ENCODE results near the gene NKPD1. TPM values are rescaled to one million over a fixed set of nuclear protein-coding genes. Genes with fewer than 3 reads are reported as not detected.

The NKPD1 gene
- under 1 TPM in 1 of 2 donors, not detected in 1; 0.07 TPM for total RNA-seq

DNA sequence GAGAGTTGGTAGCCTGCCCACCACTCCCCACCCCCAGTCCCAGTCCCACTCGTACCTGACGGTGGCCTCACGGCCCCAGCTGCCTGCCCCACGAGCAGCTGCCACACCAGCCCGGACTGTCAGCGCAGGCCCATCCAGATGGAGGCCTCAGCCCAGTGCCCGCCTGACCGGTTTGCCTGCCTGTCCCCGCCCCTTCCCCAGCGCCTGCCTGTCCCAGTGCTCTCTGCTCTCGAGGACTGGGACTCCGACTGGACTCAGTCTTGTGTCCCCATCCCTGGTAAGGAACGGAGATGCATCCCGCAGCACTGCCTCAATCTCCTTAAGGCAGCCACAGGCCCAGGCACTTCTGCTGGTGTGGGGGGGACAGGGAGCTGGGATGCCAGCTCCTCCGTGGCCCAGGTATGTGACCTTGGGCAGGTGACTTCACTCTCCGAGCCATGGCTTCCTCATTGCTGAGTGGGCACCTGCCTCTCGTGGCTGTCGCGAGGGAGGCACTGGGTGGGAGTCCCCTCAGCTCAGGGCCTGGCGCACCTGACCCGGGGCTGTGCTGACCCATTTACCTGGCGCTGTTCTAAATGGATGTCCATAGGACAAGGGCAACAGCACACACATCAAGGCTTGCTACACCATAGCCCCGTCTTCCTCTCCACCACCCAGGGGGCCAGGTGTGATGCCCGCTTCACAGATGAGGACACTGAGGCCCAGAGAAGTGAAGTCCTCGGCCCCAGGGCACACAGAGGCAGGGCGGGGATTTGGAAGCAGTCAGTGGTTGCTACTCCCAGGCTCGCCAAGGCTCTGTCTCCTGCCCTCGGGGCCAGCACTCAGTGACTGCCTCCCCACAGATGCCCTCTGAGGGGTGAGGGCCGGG is at the start of gene NKPD1:
Gene NKPD1, minus strand, starts transcription at position 113 of the 868 bp plus-strand sequence. CDS start 832 bp downstream, outside the sequence.
- Histone ChIP-seq H3K9ac (ENCODE audit: low read depth in 2 of 2, low read length in 2 of 2) (peak within 1 kb of the TSS in 1 of 2 donors; percentile 40), H3K4me1 (peaks cover 8% of the 10 kb centered on the region), H3K27me3 (peaks cover 6% of the 10 kb centered on the region), H3K36me3 (no peaks in the 10 kb centered on the region), H3K9me3 (no peaks in the 10 kb centered on the region), H3K27ac (no peak within 1 kb of the TSS), H3K4me3 (no peak within 1 kb of the TSS)
- TF ChIP-seq, protein P1, sequence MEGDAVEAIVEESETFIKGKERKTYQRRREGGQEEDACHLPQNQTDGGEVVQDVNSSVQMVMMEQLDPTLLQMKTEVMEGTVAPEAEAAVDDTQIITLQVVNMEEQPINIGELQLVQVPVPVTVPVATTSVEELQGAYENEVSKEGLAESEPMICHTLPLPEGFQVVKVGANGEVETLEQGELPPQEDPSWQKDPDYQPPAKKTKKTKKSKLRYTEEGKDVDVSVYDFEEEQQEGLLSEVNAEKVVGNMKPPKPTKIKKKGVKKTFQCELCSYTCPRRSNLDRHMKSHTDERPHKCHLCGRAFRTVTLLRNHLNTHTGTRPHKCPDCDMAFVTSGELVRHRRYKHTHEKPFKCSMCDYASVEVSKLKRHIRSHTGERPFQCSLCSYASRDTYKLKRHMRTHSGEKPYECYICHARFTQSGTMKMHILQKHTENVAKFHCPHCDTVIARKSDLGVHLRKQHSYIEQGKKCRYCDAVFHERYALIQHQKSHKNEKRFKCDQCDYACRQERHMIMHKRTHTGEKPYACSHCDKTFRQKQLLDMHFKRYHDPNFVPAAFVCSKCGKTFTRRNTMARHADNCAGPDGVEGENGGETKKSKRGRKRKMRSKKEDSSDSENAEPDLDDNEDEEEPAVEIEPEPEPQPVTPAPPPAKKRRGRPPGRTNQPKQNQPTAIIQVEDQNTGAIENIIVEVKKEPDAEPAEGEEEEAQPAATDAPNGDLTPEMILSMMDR (IDR thresholded peaks at IDR 0.05), result no peak
- peak; percentile 62 for DNase-seq
- intact Hi-C loops (cut with DNase I), result no loop called here

- no peak overlapping the region for H3K9ac ChIP-seq (ENCODE audit: low read depth in 2 of 2, low read length in 2 of 2)
- intact Hi-C loops (cut with DNase I), result no loop called here
Measured at GRCh38 chr19:45206328-45206727, 45.5 kb upstream of the NKPD1 start.

DNA sequence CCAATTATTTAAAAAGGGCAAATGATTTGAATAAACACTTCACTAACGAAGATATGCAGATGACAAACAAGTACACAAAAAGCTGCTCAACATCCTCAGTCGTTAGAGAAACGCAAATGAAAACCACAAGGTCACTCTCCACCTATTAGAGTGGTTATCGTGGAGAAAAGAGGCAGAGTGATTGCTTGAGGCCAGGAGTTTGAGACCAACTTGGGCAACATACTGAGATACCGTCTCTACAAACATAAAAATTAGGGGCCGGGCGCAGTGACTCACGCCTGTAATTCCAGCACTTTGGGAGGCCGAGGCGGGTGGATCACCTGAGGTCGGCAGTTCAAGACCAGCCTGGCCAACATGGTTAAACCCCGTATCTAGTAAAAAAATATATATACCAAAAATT is 45.0 kb upstream of the NKPD1 start:
- intact Hi-C loops (cut with DNase I), result no loop called here

More at GRCh38 chr19:45206328-45206727, 45.5 kb upstream of the NKPD1 start:
- no peaks in the 10 kb centered on the region for H3K9me3 ChIP-seq
- H3K36me3 ChIP-seq, result no peaks in the 10 kb centered on the region
- DNase-seq, result no peak
- no peaks in the 10 kb centered on the region for H3K27me3 ChIP-seq
- no peaks in the 10 kb centered on the region for H3K4me1 ChIP-seq
- H3K4me3 ChIP-seq, result no peak overlapping the region
- H3K27ac ChIP-seq, result no peak overlapping the region
- TF ChIP-seq, protein P1 (IDR thresholded peaks at IDR 0.05), result no peak

DNA sequence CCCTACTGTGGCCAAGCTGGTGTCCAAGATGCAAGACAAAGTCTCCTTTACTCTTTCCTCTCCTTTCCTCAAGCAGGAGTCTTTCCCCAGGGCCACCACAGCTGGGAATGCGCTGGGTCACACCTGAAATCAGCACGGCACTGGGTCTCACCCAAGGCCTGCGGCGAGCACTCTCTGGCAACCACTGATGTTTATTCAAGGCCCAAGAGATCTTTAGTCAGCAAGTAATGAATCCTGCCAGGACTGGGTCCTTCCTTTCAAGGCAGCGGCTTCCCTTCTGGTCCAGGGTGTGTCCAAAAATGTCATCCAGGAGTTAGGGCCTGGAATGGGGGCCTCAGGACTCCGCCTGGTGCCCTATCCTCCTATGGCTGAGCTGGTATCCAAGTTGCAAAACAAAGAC is 41.9 kb upstream of the NKPD1 start:
- no peak overlapping the region for H3K9ac ChIP-seq (ENCODE audit: low read depth in 2 of 2, low read length in 2 of 2)
- no peak overlapping the region for H3K27ac ChIP-seq
- no peaks in the 10 kb centered on the region for H3K4me1 ChIP-seq
- intact Hi-C loops (cut with DNase I), result no loop called here
- no peak for DNase-seq
- H3K4me3 ChIP-seq, result no peak overlapping the region
- no peaks in the 10 kb centered on the region for H3K27me3 ChIP-seq
- H3K9me3 ChIP-seq, result no peaks in the 10 kb centered on the region
- no peaks in the 10 kb centered on the region for H3K36me3 ChIP-seq
- TF ChIP-seq, protein P1 (IDR thresholded peaks at IDR 0.05), result no peak

More for the DNA sequence above, 45.0 kb upstream of the NKPD1 start:
- TF ChIP-seq, protein P1 (IDR thresholded peaks at IDR 0.05), result no peak
- Histone ChIP-seq H3K4me1 (no peaks in the 10 kb centered on the region), H3K4me3 (no peak overlapping the region), H3K9me3 (no peaks in the 10 kb centered on the region), H3K36me3 (no peaks in the 10 kb centered on the region), H3K27ac (no peak overlapping the region), H3K27me3 (no peaks in the 10 kb centered on the region), H3K9ac (ENCODE audit: low read depth in 2 of 2, low read length in 2 of 2) (no peak overlapping the region)
- DNase-seq, result no peak

- no peaks in the 10 kb centered on the region for H3K27me3 ChIP-seq
- H3K4me1 ChIP-seq, result no peaks in the 10 kb centered on the region
- H3K9me3 ChIP-seq, result no peaks in the 10 kb centered on the region
- intact Hi-C loops (cut with DNase I), result no loop called here
- no peak for DNase-seq
- H3K4me3 ChIP-seq, result no peak overlapping the region
- no peak overlapping the region for H3K9ac ChIP-seq (ENCODE audit: low read depth in 2 of 2, low read length in 2 of 2)
- H3K27ac ChIP-seq, result no peak overlapping the region
- TF ChIP-seq, protein P1 (IDR thresholded peaks at IDR 0.05), result no peak
- H3K36me3 ChIP-seq, result no peaks in the 10 kb centered on the region
Measured at GRCh38 chr19:45200568-45200967, 39.8 kb upstream of the NKPD1 start.
